Adrenal gland (tissue), 5 donors: ENCODE data around the gene RCAN3.

ENCODE experiments used
- CTCF ChIP-seq, 6 experiments: fragments of 450-650 bp in 4 of 6; fragments of 200-600 bp in 2 of 6; sonication (generic) in 1 of 6; IDR thresholded peaks; 1 replicate in 5 of 6; 2 replicates in 1 of 6; pipeline versions ENCODE4 v1.5.1 to v1.8.0; 2016 to 2021; ENCODE audit warnings: antibody characterized with exemption in 6 of 6, mild to moderate bottlenecking in 2 of 6, moderate library complexity in 1 of 6
- POLR2A ChIP-seq, 2 donors: fragments of 450-650 bp; IDR thresholded peaks; one replicate each; pipeline ENCODE4 v1.6.1; 2017; ENCODE audit warnings: antibody characterized with exemption in 2 of 2, mild to moderate bottlenecking in 2 of 2, moderate library complexity in 1 of 2
- donor health status: DM: no; HTN: no; CAD: no.

DNA sequence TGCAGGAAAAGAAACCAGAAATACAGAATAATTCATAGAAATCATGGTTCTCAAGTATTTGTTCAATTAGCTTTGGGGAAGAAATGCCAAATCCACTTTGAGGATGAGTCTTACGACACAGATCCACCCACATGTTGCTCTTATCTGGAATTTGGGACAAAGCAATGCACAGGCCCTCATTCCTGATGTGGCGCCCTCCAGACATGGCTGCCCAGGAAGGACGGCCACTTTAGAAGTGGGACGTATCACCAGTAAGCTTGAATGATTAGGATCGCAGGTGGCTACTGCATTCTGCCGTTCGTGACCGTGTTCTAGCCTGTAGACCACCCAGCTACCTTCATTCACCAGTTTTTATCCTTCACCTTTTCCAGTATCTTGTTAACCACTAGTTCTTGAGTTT is 33.1 kb downstream of the RCAN3 start:
- no peak for TF ChIP-seq CTCF (IDR thresholded peaks at IDR 0.05)
- no peak for TF ChIP-seq POLR2A (IDR thresholded peaks at IDR 0.05)
